ENCODE data around the gene SHC2.

GRCh38 chr19:485583-486236 lies 24.9 kb upstream of the SHC2 start:
- TF ChIP-seq CTCF (IDR thresholded peaks at IDR 0.05) (no peak), POLR2A (IDR thresholded peaks at IDR 0.05) (no peak)

Measured in vagina (tissue), 2 donors.